Fibroblast of mammary gland (primary cell): ENCODE results near the gene TOMM7.
"Not testable (repeated sequence)": the region's sequence is repeated elsewhere in the genome, so short reads cannot be mapped to it uniquely, and the experiment has no call there.

Experiments
- DNase-seq: peaks from one replicate; pipeline ENCODE4 v3.0.0-alpha.2; 2010; ENCODE audit warnings: low read depth
- H3K4me3 ChIP-seq: 2 replicates; pipeline ENCODE4 v1.5.1; 2011; ENCODE audit warnings: low read depth, mild to moderate bottlenecking, low read length, moderate library complexity; ENCODE audit not compliant: control insufficient read depth
- CTCF ChIP-seq: conservative IDR thresholded peaks from 2 replicates; pipeline ENCODE4 v1.5.1; 2011; ENCODE audit warnings: low read depth, low read length, inconsistent platforms; ENCODE audit not compliant: control insufficient read depth, insufficient read depth

Gene TOMM7

GRCh38 chr7:22854158-22855048, 31.8 kb upstream of the TOMM7 start:
- peak overlapping the region; percentile 87 for H3K4me3 ChIP-seq
- peak; percentile 88 for DNase-seq
- TF ChIP-seq CTCF, result no peak

GRCh38 chr7:22853674-22854157, 31.1 kb upstream of the TOMM7 start:
- peak; percentile 44 for DNase-seq
- peak overlapping the region; percentile 16 for H3K4me3 ChIP-seq
- TF ChIP-seq CTCF, result no peak

- no peak for DNase-seq
- TF ChIP-seq CTCF, result no peak
- no peak overlapping the region for H3K4me3 ChIP-seq
Measured at GRCh38 chr7:22853138-22853537, 30.5 kb upstream of the TOMM7 start.

- DNase-seq, result no peak
- no peak overlapping the region for H3K4me3 ChIP-seq
- no peak for TF ChIP-seq CTCF
Measured at GRCh38 chr7:22851145-22851544, 28.5 kb upstream of the TOMM7 start.

GRCh38 chr7:22850394-22850793, 27.7 kb upstream of the TOMM7 start:
- not testable (repeated sequence) for H3K4me3 ChIP-seq, DNase-seq

GRCh38 chr7:22849662-22850061, 27.0 kb upstream of the TOMM7 start:
- TF ChIP-seq CTCF, result no peak
- H3K4me3 ChIP-seq, result no peak overlapping the region
- DNase-seq, result no peak

GRCh38 chr7:22849172-22849571, 26.5 kb upstream of the TOMM7 start:
- TF ChIP-seq CTCF, result no peak
- DNase-seq, result peak; percentile 43
- no peak overlapping the region for H3K4me3 ChIP-seq
